Measurements from ENCODE around the gene SLC6A12. TPM values are rescaled to one million over a fixed set of nuclear protein-coding genes. Genes with fewer than 3 reads are reported as not detected.

Gene SLC6A12
- total RNA-seq, 2 donors from 2014 or later = not detected

- H3K27ac Mint-ChIP-seq = no peak overlapping the region
- H3K27me3 Mint-ChIP-seq = peaks cover 58% of the 10 kb centered on the region
- peaks cover 2% of the 10 kb centered on the region for H3K36me3 Mint-ChIP-seq (ENCODE audit: low read depth)
- DNase-seq = no peak
- no peak overlapping the region for H3K4me3 Mint-ChIP-seq
- ATAC-seq = no peak
- H3K9me3 ChIP-seq (ENCODE audit: control insufficient read depth, low read length, poor library complexity, severe bottlenecking) = no peaks in the 10 kb centered on the region
- peaks cover 2% of the 10 kb centered on the region for H3K4me1 Mint-ChIP-seq
These were observed 17.1 kb upstream of the SLC6A12 start for GRCh38 chr12:230925-231671.

DNA sequence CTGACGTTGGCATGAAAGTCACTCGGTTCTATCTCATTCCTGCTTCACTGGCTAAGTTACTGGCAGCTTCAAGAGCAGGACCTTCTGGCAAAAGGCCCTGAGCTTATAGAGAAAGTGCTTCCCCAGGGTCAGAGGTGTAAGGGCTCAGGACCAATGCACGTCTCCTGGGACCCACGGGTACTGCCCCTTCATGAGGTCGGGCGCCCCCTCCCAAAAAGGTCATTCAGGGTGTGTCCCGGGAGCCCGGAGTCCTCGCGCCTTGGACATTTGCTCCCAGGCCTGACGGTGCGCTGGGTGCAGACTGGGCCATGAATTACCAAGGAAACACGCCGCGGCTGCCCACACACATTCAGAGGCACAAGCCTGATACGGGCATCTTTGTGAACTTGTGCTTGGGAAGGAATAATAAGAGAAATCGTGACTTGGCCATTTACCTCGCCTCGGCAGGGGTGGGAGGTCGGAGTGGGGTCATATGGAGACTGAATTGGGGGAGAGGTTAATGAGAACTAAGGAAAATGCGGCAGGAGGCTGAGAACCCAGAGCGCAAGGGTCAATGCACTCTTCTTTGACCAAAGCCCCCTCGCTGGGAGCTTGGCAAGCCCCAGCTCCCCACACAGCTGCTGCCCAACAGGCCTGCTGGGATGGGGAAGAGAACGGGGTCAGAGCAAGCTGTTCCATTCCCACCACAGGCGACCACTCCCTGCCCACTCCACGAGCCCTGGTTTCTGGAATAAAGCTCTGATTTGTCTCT lies 15.7 kb upstream of the SLC6A12 start:
- Mint-ChIP-seq H3K36me3 (ENCODE audit: low read depth) (peaks cover 2% of the 10 kb centered on the region), H3K27me3 (peaks cover 58% of the 10 kb centered on the region), H3K4me3 (no peak overlapping the region), H3K4me1 (peaks cover 2% of the 10 kb centered on the region), H3K27ac (no peak overlapping the region)
- ATAC-seq (no peak), DNase-seq (no peak)
- no peaks in the 10 kb centered on the region for H3K9me3 ChIP-seq (ENCODE audit: control insufficient read depth, low read length, poor library complexity, severe bottlenecking)

DNA sequence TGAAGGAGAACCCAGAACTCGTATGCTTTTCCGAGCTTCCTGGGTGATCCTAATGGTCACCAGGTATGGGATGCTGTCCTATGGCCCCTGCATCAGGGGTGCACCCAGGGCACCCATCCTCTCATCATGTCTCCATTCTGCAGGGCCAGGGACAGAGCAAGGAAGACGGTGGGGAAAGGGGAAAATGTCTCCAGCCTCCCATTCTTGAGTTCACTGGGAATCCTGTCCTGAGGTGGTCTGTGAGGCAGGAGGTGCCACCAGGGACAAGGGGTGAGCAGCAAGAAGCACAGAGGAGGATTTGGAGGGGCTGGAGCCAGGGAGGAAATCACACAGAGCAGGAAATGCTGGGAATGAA lies 14.9 kb upstream of the SLC6A12 start:
- Mint-ChIP-seq H3K27ac (no peak overlapping the region), H3K4me1 (peaks cover 2% of the 10 kb centered on the region), H3K4me3 (no peak overlapping the region), H3K27me3 (peaks cover 58% of the 10 kb centered on the region), H3K36me3 (ENCODE audit: low read depth) (peaks cover 2% of the 10 kb centered on the region)
- ATAC-seq (no peak), DNase-seq (no peak)
- H3K9me3 ChIP-seq (ENCODE audit: control insufficient read depth, low read length, poor library complexity, severe bottlenecking) = no peaks in the 10 kb centered on the region

DNA sequence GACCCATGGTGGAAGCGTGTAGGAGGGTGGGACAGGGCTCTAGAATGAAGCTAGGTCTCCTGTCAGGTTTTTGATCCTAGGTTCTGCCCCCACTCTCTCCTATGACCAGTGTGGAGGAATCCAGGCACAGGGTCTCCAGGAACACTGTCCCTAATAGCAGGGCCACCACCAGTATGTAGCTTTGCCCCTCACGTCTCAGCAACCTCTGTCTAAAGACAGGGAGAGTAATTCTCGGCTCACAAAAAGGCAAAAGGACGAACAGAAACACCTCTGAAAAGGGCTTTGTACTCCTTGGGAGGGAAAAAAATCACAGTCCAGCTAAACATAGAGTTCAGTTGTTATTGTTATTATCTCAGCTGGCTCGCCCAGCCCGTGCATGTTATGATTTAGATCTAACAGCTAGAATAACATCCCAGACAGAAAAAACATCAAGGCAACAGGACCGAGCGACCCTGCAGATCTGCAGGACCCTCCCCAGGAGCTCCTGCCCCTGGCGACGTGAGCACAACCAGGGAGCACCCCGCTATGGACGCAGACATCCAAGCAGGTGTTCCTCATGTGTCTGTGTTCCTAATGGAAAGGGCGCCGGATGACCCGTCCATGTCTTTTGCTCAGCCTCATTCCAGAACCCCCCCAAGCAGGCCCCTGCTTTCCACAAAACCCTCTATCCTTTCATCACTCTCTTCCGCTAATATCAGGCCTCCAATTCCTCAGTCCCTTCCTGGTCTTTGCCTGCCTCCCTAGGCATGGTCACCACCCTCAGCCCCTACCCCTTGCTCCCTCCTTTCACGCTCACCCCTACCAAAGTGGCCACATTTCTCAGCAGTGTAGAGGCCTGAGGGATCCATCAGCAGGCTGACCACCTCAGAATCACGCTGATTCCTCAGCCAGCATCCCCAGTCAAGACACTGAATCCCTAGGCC lies 14.2 kb upstream of the SLC6A12 start:
- H3K9me3 ChIP-seq (ENCODE audit: control insufficient read depth, low read length, poor library complexity, severe bottlenecking) = no peaks in the 10 kb centered on the region
- no peak overlapping the region for H3K4me3 Mint-ChIP-seq
- ATAC-seq = no peak
- H3K27me3 Mint-ChIP-seq = peaks cover 58% of the 10 kb centered on the region
- H3K36me3 Mint-ChIP-seq (ENCODE audit: low read depth) = peaks cover 2% of the 10 kb centered on the region
- H3K4me1 Mint-ChIP-seq = peaks cover 2% of the 10 kb centered on the region
- DNase-seq = no peak
- no peak overlapping the region for H3K27ac Mint-ChIP-seq

DNA sequence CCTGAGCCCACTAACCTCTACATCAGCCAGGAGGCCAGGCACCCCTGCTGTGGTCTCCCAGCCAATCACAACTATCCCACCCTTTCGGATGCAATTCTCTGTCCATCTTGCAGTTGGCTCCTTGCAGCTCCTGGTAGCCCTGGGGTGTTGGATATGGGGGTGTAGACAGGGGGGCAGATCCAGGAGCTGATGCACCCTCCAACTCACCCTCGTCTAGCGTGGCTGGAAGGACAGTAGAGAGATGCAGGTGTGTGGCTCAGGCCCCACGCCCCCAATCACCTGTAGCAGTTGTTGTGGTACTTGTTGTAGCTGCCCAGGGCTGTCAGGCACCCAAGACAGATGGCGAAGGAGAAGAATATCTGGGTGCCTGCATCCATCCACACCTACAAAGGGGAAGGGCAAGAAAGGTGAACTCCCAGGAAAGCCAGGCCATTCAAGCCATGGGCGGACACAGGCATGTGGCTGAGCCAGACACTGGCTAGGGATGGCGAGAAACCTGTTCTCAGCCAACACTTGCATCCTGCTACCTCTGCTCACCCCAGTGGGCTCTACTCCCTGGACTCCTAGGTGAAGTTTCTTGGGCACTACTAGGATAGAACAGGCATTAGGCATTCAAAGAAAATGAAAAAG lies 13.4 kb upstream of the SLC6A12 start:
- H3K36me3 Mint-ChIP-seq (ENCODE audit: low read depth) = peaks cover 2% of the 10 kb centered on the region
- H3K9me3 ChIP-seq (ENCODE audit: control insufficient read depth, low read length, poor library complexity, severe bottlenecking) = no peaks in the 10 kb centered on the region
- DNase-seq (no peak), ATAC-seq (no peak)
- H3K27ac Mint-ChIP-seq = no peak overlapping the region
- H3K4me1 Mint-ChIP-seq = peaks cover 2% of the 10 kb centered on the region
- H3K4me3 Mint-ChIP-seq = no peak overlapping the region
- peaks cover 59% of the 10 kb centered on the region for H3K27me3 Mint-ChIP-seq

GRCh38 chr12:226401-226800 lies 12.4 kb upstream of the SLC6A12 start:
- no peak overlapping the region for H3K27ac Mint-ChIP-seq

DNA sequence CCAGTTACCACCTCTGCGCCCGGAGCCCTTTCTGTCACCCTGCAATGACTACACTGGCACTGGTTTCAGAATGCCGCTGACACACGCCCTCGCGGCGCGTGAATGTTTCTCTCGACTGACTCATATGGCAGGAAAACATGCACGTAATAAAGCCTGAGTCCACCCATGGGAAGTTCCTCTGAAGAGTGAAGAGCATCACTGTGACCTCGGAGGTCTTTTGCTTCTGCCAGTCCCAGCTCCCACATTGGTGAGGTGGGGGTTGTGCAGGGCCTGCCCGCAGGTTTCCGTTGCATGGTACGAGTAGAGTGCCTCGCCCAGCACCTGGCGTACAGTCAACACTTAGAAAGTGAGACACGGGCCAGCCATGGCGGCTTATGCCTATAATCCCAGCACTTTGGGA lies 11.1 kb upstream of the SLC6A12 start:
- ATAC-seq (no peak), DNase-seq (no peak)
- Mint-ChIP-seq H3K36me3 (ENCODE audit: low read depth) (peaks cover 2% of the 10 kb centered on the region), H3K27me3 (peaks cover 57% of the 10 kb centered on the region), H3K4me1 (peaks cover 2% of the 10 kb centered on the region), H3K27ac (no peak overlapping the region), H3K4me3 (no peak overlapping the region)
- no peaks in the 10 kb centered on the region for H3K9me3 ChIP-seq (ENCODE audit: control insufficient read depth, low read length, poor library complexity, severe bottlenecking)

More at GRCh38 chr12:226401-226800, 12.4 kb upstream of the SLC6A12 start:
- ATAC-seq (no peak), DNase-seq (no peak)
- H3K9me3 ChIP-seq (ENCODE audit: control insufficient read depth, low read length, poor library complexity, severe bottlenecking) = no peaks in the 10 kb centered on the region
- Mint-ChIP-seq H3K4me1 (peaks cover 2% of the 10 kb centered on the region), H3K36me3 (ENCODE audit: low read depth) (peaks cover 2% of the 10 kb centered on the region), H3K27me3 (peaks cover 61% of the 10 kb centered on the region), H3K4me3 (no peak overlapping the region)

DNA sequence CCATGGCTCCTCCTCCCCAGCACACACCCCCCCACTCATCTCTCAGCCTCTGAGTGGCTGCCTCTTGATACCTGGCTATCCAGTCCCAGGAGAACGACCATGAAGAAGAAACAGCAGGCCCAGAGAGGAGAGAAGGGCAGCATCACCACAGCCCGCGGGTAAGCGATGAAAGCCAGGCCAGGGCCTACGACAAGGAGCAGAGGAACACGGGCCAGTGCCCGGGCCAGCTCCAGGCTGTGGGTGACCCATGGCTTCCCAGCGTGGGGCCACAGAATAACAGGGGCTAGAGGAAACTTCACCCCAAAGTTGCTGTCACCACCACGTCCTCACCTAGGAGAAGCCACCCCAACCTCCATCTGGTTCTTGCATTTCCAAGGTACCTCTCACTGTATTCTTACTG lies 10.4 kb upstream of the SLC6A12 start:
- DNase-seq (no peak), ATAC-seq (no peak)
- H3K9me3 ChIP-seq (ENCODE audit: control insufficient read depth, low read length, poor library complexity, severe bottlenecking) = no peaks in the 10 kb centered on the region
- H3K27me3 Mint-ChIP-seq = peaks cover 53% of the 10 kb centered on the region
- H3K36me3 Mint-ChIP-seq (ENCODE audit: low read depth) = peaks cover 2% of the 10 kb centered on the region
- no peak overlapping the region for H3K4me3 Mint-ChIP-seq
- no peak overlapping the region for H3K27ac Mint-ChIP-seq
- H3K4me1 Mint-ChIP-seq = peaks cover 2% of the 10 kb centered on the region

DNA sequence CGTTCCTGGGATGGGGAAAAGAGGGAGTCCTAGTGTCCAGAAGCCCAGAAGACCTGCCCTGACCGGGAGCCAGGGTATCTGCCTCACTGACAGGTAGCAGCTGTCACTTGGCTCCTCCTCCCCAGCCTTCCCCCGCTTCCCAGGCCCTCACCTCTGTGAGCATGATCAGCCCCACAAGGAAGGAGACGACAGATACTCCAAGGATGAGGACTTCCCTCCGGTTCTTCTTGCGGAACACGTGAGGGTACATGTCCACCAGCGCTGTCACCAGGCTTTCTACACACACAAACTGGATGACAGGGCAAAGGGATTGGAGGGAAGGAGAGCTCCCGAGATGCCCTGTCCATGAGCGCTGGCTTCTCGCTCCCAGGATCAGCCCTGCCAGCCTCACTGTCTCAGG lies 9.9 kb upstream of the SLC6A12 start:
- ATAC-seq = no peak
- H3K4me3 Mint-ChIP-seq = no peak overlapping the region
- no peak for DNase-seq
- peaks cover 53% of the 10 kb centered on the region for H3K27me3 Mint-ChIP-seq
- peaks cover 2% of the 10 kb centered on the region for H3K4me1 Mint-ChIP-seq
- H3K36me3 Mint-ChIP-seq (ENCODE audit: low read depth) = peaks cover 4% of the 10 kb centered on the region
- no peaks in the 10 kb centered on the region for H3K9me3 ChIP-seq (ENCODE audit: control insufficient read depth, low read length, poor library complexity, severe bottlenecking)
- no peak overlapping the region for H3K27ac Mint-ChIP-seq

GRCh38 chr12:221736-222135 lies 7.8 kb upstream of the SLC6A12 start:
- H3K36me3 Mint-ChIP-seq (ENCODE audit: low read depth) = peaks cover 2% of the 10 kb centered on the region
- no peak overlapping the region for H3K27ac Mint-ChIP-seq
- no peak overlapping the region for H3K4me3 Mint-ChIP-seq
- no peaks in the 10 kb centered on the region for H3K4me1 Mint-ChIP-seq
- ATAC-seq (no peak), DNase-seq (no peak)
- H3K27me3 Mint-ChIP-seq = peaks cover 52% of the 10 kb centered on the region
- no peaks in the 10 kb centered on the region for H3K9me3 ChIP-seq (ENCODE audit: control insufficient read depth, low read length, poor library complexity, severe bottlenecking)

DNA sequence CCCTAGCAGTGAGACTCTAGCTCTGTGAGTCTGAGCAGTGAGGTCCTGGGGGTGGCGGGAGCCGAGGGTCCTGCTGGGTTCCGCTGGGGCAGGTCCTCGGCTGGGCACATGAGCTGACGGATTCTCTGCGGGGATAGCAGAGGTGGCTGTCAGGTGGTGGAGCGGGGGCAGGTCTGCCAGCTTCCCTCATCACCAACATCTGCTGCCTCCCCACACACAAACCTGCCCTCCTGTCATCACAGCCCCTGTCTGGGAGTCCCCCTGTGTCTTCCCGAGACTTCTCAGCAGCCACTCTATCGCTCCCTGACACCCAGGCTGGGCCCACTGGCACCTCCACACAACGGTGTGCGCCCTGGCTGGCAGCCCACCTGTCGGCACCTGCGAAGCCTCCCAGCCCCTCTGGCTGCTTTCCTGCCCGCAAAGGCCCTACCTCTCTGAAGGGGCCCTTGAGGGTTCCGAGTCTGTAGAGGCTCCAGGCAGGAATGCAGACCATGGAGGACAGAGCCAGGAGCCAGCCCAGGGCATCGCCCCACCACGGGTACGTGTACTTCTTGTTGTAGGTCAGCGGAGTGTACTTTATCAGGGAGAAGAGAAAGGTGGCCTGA lies 7.1 kb upstream of the SLC6A12 start:
- H3K36me3 Mint-ChIP-seq (ENCODE audit: low read depth) = peaks cover 2% of the 10 kb centered on the region
- peak overlapping the region; percentile 7 for H3K4me3 Mint-ChIP-seq
- DNase-seq (no peak), ATAC-seq (no peak)
- no peaks in the 10 kb centered on the region for H3K9me3 ChIP-seq (ENCODE audit: control insufficient read depth, low read length, poor library complexity, severe bottlenecking)
- H3K27ac Mint-ChIP-seq = no peak overlapping the region
- no peaks in the 10 kb centered on the region for H3K4me1 Mint-ChIP-seq
- peaks cover 48% of the 10 kb centered on the region for H3K27me3 Mint-ChIP-seq

- Mint-ChIP-seq H3K27me3 (peaks cover 48% of the 10 kb centered on the region), H3K36me3 (ENCODE audit: low read depth) (peaks cover 2% of the 10 kb centered on the region), H3K4me3 (no peak overlapping the region), H3K4me1 (no peaks in the 10 kb centered on the region), H3K27ac (no peak overlapping the region)
- DNase-seq = no peak
- no peak for ATAC-seq
- no peaks in the 10 kb centered on the region for H3K9me3 ChIP-seq (ENCODE audit: control insufficient read depth, low read length, poor library complexity, severe bottlenecking)
These were observed 6.5 kb upstream of the SLC6A12 start for GRCh38 chr12:220491-220890.

Measured in T-helper 17 cell (primary cell).